K562 (cell line): ENCODE measurements around the gene DUOXA2. TPM values are rescaled to one million over a fixed set of nuclear protein-coding genes. Genes with fewer than 3 reads are reported as not detected.

Source experiments
- ATAC-seq: fragments of 200-7000 bp; cut with Tn5 transposase; 3 replicates; pipeline ENCODE4 v1.9.1; 2020; ENCODE audit warnings: moderate library complexity
- Bru-seq: library from RNA; stranded (reverse); fragments of 400-500 nt; gene quantifications from one replicate; lab custom pipeline; 2021; lab: Mats Ljungman, UMichigan
- BruChase-seq, 2 experiments: library from RNA; stranded (reverse); fragments of 400-500 nt; gene quantifications; one replicate each; lab custom pipeline; 2021; lab: Mats Ljungman, UMichigan
- BruUV-seq: library from RNA; stranded (reverse); fragments of 400-500 nt; replicated peaks from 2 replicates; lab custom pipeline; 2021; lab: Mats Ljungman, UMichigan
- CTCF ChIA-PET: fragments of 300-600 bp; formaldehyde crosslinking; extraction: SDS; loops from one replicate; lab custom pipeline; 2021; ENCODE audit warnings: low intra/inter-chr PET ratio; lab: Yijun Ruan, JAX
- POLR2A ChIA-PET: fragments of 300-600, 350-650 bp; sonication (Branson Sonifier 250); formaldehyde crosslinking; extraction: SDS; loops from one replicate; lab custom pipeline; 2021; ENCODE audit warnings: antibody characterized with exemption, inconsistent platforms; lab: Yijun Ruan, JAX
- DNase-seq, 4 experiments: peaks; one replicate each; pipeline versions ENCODE4 v3.0.0 to v3.0.0-alpha.2; 2011 to 2018; ENCODE audit warnings: low spot score in 3 of 4, mixed read lengths in 3 of 4; ENCODE audit errors: extremely low read depth in 1 of 4
- FAIRE-seq: peaks from 2 replicates; lab custom pipeline; 2011; peaks lifted over from hg19 to GRCh38; lab: Jason Lieb, UNC
- H2AFZ ChIP-seq: 2 replicates; pipeline ENCODE4 v1.6.0; 2011; ENCODE audit warnings: low read depth, low read length, control low read depth, inconsistent platforms
- H3K27ac ChIP-seq: fragments of 200-600 bp; 3 replicates; pipeline ENCODE4 v1.8.0; 2011; ENCODE audit warnings: low read depth, mild to moderate bottlenecking, control low read depth, inconsistent platforms, low read length, moderate library complexity, mixed read lengths; ENCODE audit errors: extremely low read depth
- H3K27me3 ChIP-seq, 2 experiments: fragments of 300-600 bp in 1 of 2; 2 replicates in 1 of 2; 3 replicates in 1 of 2; pipeline versions ENCODE4 v1.6.0 to v1.8.0; 2011; ENCODE audit warnings: inconsistent platforms in 2 of 2, low read length in 2 of 2, mild to moderate bottlenecking in 1 of 2, mixed read lengths in 1 of 2, moderate library complexity in 1 of 2; ENCODE audit not compliant: control insufficient read depth in 2 of 2, insufficient read depth in 2 of 2
- H3K36me3 ChIP-seq: fragments of 300-600 bp; 3 replicates; pipeline ENCODE4 v1.8.0; 2011; ENCODE audit warnings: mild to moderate bottlenecking, low read length, inconsistent platforms; ENCODE audit not compliant: control insufficient read depth, insufficient read depth
- H3K4me1 ChIP-seq, 2 experiments: fragments of 200-600 bp in 1 of 2; replicated peaks in 1 of 2; 2 replicates in 1 of 2; 3 replicates in 1 of 2; pipeline versions ENCODE4 v1.5.1 to v1.8.0; 2011; ENCODE audit warnings: inconsistent platforms in 2 of 2, low read length in 2 of 2, mild to moderate bottlenecking in 1 of 2, mixed read lengths in 1 of 2, moderate library complexity in 1 of 2; ENCODE audit not compliant: control insufficient read depth in 2 of 2, insufficient read depth in 2 of 2
- H3K4me2 ChIP-seq: 2 replicates; pipeline ENCODE4 v1.6.1; 2011; ENCODE audit warnings: low read length, control low read depth, inconsistent platforms, mixed read lengths; ENCODE audit not compliant: insufficient read depth
- H3K4me3 ChIP-seq: fragments of 200-600 bp; sonication (generic), shearing (Covaris generic); 2 replicates; pipeline ENCODE4 v1.5.1; 2016; ENCODE audit warnings: control low read depth, inconsistent platforms
- H3K79me2 ChIP-seq: fragments of 200-600 bp; 3 replicates; pipeline ENCODE4 v1.8.0; 2011; ENCODE audit warnings: low read length, inconsistent platforms; ENCODE audit not compliant: control insufficient read depth, insufficient read depth
- H3K9ac ChIP-seq, 2 experiments: 2 replicates each; pipeline versions ENCODE4 v1.6.0 to v1.6.1; 2011; ENCODE audit warnings: low read depth in 2 of 2, low read length in 2 of 2, control low read depth in 1 of 2, inconsistent platforms in 1 of 2, mild to moderate bottlenecking in 1 of 2, mixed read lengths in 1 of 2; ENCODE audit not compliant: insufficient read depth in 1 of 2
- H3K9me1 ChIP-seq: one replicate; pipeline ENCODE4 v1.6.0; 2011; ENCODE audit warnings: inconsistent platforms, mild to moderate bottlenecking, low read length, moderate library complexity; ENCODE audit not compliant: control insufficient read depth, insufficient read depth
- H3K9me3 ChIP-seq: replicated peaks from 2 replicates; pipeline ENCODE4 v1.5.1; 2011; ENCODE audit warnings: low read depth, low read length, inconsistent platforms; ENCODE audit not compliant: control insufficient read depth, insufficient read depth
- H4K20me1 ChIP-seq: replicated peaks from 2 replicates; pipeline ENCODE4 v1.6.1; 2011; ENCODE audit warnings: low read length, inconsistent platforms, mixed read lengths; ENCODE audit not compliant: control insufficient read depth, insufficient read depth
- ETV1 ChIP-seq: fragments of 450-650 bp; conservative IDR thresholded peaks from 2 replicates; pipeline ENCODE4 v1.6.1; 2016; ENCODE audit warnings: missing genetic modification characterization, control low read depth, low read depth, missing compliant biosample characterization
- ETV5 ChIP-seq: sonication (generic); formaldehyde crosslinking; IDR thresholded peaks from 2 replicates; pipeline ENCODE4 v1.4.0; 2020; ENCODE audit warnings: low read depth, mild to moderate bottlenecking, missing genetic modification reagents
- ETV6 ChIP-seq, 3 experiments: fragments of 150-350 bp in 1 of 3; sonication (generic) in 1 of 3; formaldehyde crosslinking in 1 of 3; IDR thresholded peaks; 2 replicates each; pipeline versions ENCODE4 v1.6.1 to v1.8.0; 2014 to 2022; ENCODE audit warnings: borderline replicate concordance in 2 of 3, low read depth in 2 of 3, antibody characterized with exemption in 1 of 3, low read length in 1 of 3, mild to moderate bottlenecking in 1 of 3, missing genetic modification reagents in 1 of 3
- FOXJ2 ChIP-seq: fragments of 200-800 bp; sonication (Bioruptor generic); IDR thresholded peaks from 2 replicates; pipeline ENCODE4 v1.6.1; 2016; ENCODE audit warnings: missing genetic modification characterization, missing compliant biosample characterization
- HMGN3 ChIP-seq: IDR thresholded peaks from 2 replicates; pipeline ENCODE4 v1.6.1; 2011; ENCODE audit warnings: borderline replicate concordance, low read depth, mild to moderate bottlenecking, mixed read lengths, low read length; ENCODE audit not compliant: insufficient read length; ENCODE audit errors: extremely low read depth
- KAT7 ChIP-seq: sonication (generic); formaldehyde crosslinking; IDR thresholded peaks from 2 replicates; pipeline ENCODE4 v1.8.0; 2022; ENCODE audit warnings: missing genetic modification reagents, mild to moderate bottlenecking, borderline replicate concordance
- KDM4B ChIP-seq, 2 experiments: fragments of 450-650 bp in 1 of 2; sonication (generic) in 1 of 2; IDR thresholded peaks; 2 replicates each; pipeline ENCODE4 v1.6.1; 2016 to 2017; ENCODE audit warnings: borderline replicate concordance in 2 of 2, antibody characterized with exemption in 1 of 2, low read depth in 1 of 2, mild to moderate bottlenecking in 1 of 2
- KLF13 ChIP-seq: fragments of 450-650 bp; IDR thresholded peaks from 2 replicates; pipeline ENCODE4 v1.6.1; 2016; ENCODE audit warnings: missing genetic modification characterization, low read depth, mild to moderate bottlenecking, missing compliant biosample characterization, moderate library complexity, borderline replicate concordance
- TFAM ChIP-seq: fragments of 250-450 bp; sonication (Bioruptor Pico); conservative IDR thresholded peaks from 2 replicates; pipeline ENCODE4 v1.5.0; 2021; ENCODE audit warnings: mild to moderate bottlenecking, moderate library complexity
- WGBS: fragments of 100-300 bp; shearing (Covaris generic); methylation state at CpG from one replicate; pipeline ENCODE4 v1.1.6; 2016; ENCODE audit warnings: low coverage, mixed read lengths; ENCODE audit not compliant: insufficient coverage; ENCODE audit errors: missing lambda C conversion rate; 5-methylcytosine and 5-hydroxymethylcytosine counted together
- in situ Hi-C: fragments of 300-500 bp; cut with MboI; formaldehyde crosslinking; loops from 4 replicates; pipeline ENCODE4 v1.15.0; 2018; ENCODE audit warnings: inconsistent platforms, mixed read lengths
- intact Hi-C: fragments of 100-400 bp; cut with micrococcal nuclease; formaldehyde crosslinking; loops from 2 replicates; pipeline ENCODE4 v1.14.2; 2022
- long read RNA-seq, 3 experiments: library from polyadenylated mRNA in 2 of 3; library from RNA in 1 of 3; unstranded in 2 of 3; stranded (forward) in 1 of 3; transcript quantifications; one replicate each; pipeline ENCODE4 v2.0.0, GENCODE V29; 2019 to 2022
- polyA minus RNA-seq, 3 experiments: library from RNA; depleted of rRNA, polyadenylated mRNA; stranded (reverse); fragments of >200 nt; gene quantifications; 2 replicates each; pipeline ENCODE4 v1.2.3, GENCODE V29; 2011
- polyA plus RNA-seq, 8 experiments: library from polyadenylated mRNA; depleted of rRNA in 4 of 8; stranded (reverse) in 5 of 8; unstranded in 3 of 8; fragments of >200 nt; fragmentation: Nextera tagmentation in 2 of 8; fragmentation: Illumina TruSeq in 1 of 8; extraction: Ambion mirVana in 2 of 8; extraction: Trizol in 1 of 8; gene quantifications; 2 replicates each; pipeline versions ENCODE4 v1.2.1 to v1.2.3, GENCODE V29; 2011 to 2014; ENCODE audit warnings: inconsistent platforms in 1 of 8, missing spikeins in 1 of 8
- total RNA-seq, 7 experiments: library from RNA; depleted of rRNA in 6 of 7; stranded (reverse); fragments of >200 nt in 6 of 7; fragmentation: Illumina TruSeq in 2 of 7; extraction: Trizol in 2 of 7; gene quantifications; 2 replicates each; pipeline versions ENCODE4 v1.2.1 to v1.2.3, GENCODE V29; 2011 to 2021; ENCODE audit warnings: low replicate concordance in 1 of 7
- TF ChIP-seq, protein P1 (sequence below): fragments of 450-650 bp; IDR thresholded peaks from 2 replicates; pipeline ENCODE4 v1.6.1; 2014; ENCODE audit warnings: low read depth, mild to moderate bottlenecking, moderate library complexity, borderline replicate concordance

Gene DUOXA2
- total RNA-seq (2011; cell fraction: chromatin; rRNA removed; ENCODE audit: low replicate concordance), result not detected in 2 replicates
- total RNA-seq (2011; cell fraction: nucleolus; rRNA removed), result not detected in 2 replicates
- not detected in 2 replicates for total RNA-seq (2011; cell fraction: nucleoplasm; rRNA removed)
- total RNA-seq (2014; rRNA removed) (not detected in 2 replicates), total RNA-seq (2014; rRNA removed; fragmentation: Illumina TruSeq; extraction: Trizol) (not detected in 2 replicates), total RNA-seq (2015; rRNA removed; fragmentation: Illumina TruSeq; extraction: Trizol) (not detected in 2 replicates), total RNA-seq (2021) (not detected in 2 replicates), polyA plus RNA-seq (2011; rRNA removed) (not detected in 2 replicates), polyA plus RNA-seq (2014; fragmentation: Illumina TruSeq; extraction: Trizol) (not detected in 2 replicates), polyA plus RNA-seq (2014; fragmentation: Nextera tagmentation; extraction: Ambion mirVana) (not detected), polyA plus RNA-seq (2014; rRNA removed) (not detected in 2 replicates), polyA minus RNA-seq (2011; rRNA and poly(A)+ RNA removed) (not detected in 2 replicates), Bru-seq, nascent RNA (not detected), BruChase-seq, experiment 1, labeled RNA remaining after a 2-hour chase (not detected), BruChase-seq, experiment 2, labeled RNA remaining after a 6-hour chase (not detected)
- not detected in 2 replicates for polyA plus RNA-seq (2011; cell fraction: cytosol; rRNA removed)
- polyA plus RNA-seq (2011; cell fraction: nucleus; rRNA removed), result not detected in 2 replicates
- 0.05 TPM in 1 of 2 replicates, not detected in the other for polyA plus RNA-seq (2012)
- not detected in 2 replicates for polyA minus RNA-seq (2011; cell fraction: cytosol; rRNA and poly(A)+ RNA removed)
- polyA minus RNA-seq (2011; cell fraction: nucleus; rRNA and poly(A)+ RNA removed), result not detected in 2 replicates
- long read RNA-seq, experiment 1, result 0 reads
- long read RNA-seq, experiment 2, result 0 reads
- long read RNA-seq, experiment 3, result 0 reads

DNA sequence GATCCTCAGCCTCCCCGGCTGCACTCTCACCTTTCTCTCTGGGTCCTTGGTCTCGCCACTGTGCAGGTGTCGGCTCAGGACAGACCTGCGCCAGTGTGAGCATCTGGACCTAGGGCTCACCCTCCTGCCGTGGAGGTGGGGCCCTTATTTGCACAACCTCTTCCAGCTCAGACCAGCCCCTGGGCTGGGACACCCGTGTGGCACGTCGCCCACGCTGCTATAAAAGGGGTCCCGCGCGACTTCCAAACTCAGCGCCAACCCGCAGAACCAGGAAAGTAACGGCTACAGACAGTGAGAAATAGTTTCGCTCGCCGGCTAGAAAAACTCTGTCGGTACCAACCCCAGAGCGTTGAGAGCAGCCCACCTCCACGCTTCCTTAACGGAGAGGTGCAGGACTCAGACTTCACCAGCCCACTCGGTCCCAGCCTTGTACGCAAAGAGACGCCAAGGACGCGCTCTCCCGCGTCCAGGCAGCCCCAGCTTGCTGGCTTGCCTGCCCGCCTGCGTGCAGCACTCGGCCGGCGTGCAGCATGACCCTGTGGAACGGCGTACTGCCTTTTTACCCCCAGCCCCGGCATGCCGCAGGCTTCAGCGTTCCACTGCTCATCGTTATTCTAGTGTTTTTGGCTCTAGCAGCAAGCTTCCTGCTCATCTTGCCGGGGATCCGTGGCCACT, at the start of gene DUOXA2, which contains the start of gene DUOX2:
Gene DUOXA2, plus strand, starts transcription at position 251 of the 675 bp plus-strand sequence. Its CDS starts 280 bp downstream, at position 531.
Gene DUOX2, minus strand, starts transcription at position 97 of the 675 bp plus-strand sequence. CDS start 761 bp downstream, outside the sequence.
- Histone ChIP-seq H3K27ac (no peak within 1 kb of the TSS), H2AFZ (no peak within 1 kb of the TSS), H3K9me3 (no peaks in the 10 kb centered on the region), H4K20me1 (no peaks in the 10 kb centered on the region), H3K9ac (no peak within 1 kb of the TSS), H3K4me1 (peaks cover 0 to 32% of the 10 kb centered on the region in 2 experiments; a peak in 3 of 5 replicates), H3K9me1 (no peaks in the 10 kb centered on the region), H3K27me3 (peaks cover 2 to 19% of the 10 kb centered on the region in 2 experiments; a peak in 3 of 5 replicates), H3K4me3 (no peak within 1 kb of the TSS), H3K79me2 (no peaks in the 10 kb centered on the region), H3K4me2 (no peak within 1 kb of the TSS), H3K36me3 (no peaks in the 10 kb centered on the region)
- BruUV-seq, result no TSS peak
- intact Hi-C loops (no loop called here), in situ Hi-C loops (loop anchor here (25.0 kb wide), 1 partner anchor 152 kb away; the partner anchor contains the start of gene TERB2)
- POLR2A ChIA-PET, result no interaction called here
- 40% methylated on average over 42 of the region's 42 CpGs for WGBS
- CTCF ChIA-PET, result no interaction called here
- ATAC-seq (no peak), FAIRE-seq (no peak), DNase-seq (no peak)
- TF ChIP-seq HMGN3 (no peak), KLF13 (tag) (no peak), FOXJ2 (tag) (no peak), KDM4B (IDR thresholded peaks at IDR 0.05; ENCODE audit: borderline replicate concordance in 2 of 2, low read depth in 1 of 2) (no peak), KAT7 (no peak), TFAM (CRISPR knock-in tag) (no peak), ETV6 (IDR thresholded peaks at IDR 0.05; ENCODE audit: borderline replicate concordance in 1 of 2, low read depth in 2 of 2, low read length in 1 of 2) (no peak), ETV6 (CRISPR knock-in tag; IDR thresholded peaks at IDR 0.05; ENCODE audit: borderline replicate concordance) (no peak), ETV1 (no peak), ETV5 (CRISPR knock-in tag) (no peak)
- TF ChIP-seq, protein P1, sequence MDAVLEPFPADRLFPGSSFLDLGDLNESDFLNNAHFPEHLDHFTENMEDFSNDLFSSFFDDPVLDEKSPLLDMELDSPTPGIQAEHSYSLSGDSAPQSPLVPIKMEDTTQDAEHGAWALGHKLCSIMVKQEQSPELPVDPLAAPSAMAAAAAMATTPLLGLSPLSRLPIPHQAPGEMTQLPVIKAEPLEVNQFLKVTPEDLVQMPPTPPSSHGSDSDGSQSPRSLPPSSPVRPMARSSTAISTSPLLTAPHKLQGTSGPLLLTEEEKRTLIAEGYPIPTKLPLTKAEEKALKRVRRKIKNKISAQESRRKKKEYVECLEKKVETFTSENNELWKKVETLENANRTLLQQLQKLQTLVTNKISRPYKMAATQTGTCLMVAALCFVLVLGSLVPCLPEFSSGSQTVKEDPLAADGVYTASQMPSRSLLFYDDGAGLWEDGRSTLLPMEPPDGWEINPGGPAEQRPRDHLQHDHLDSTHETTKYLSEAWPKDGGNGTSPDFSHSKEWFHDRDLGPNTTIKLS, result no peak
